GM23338 (cell line): ENCODE results near the gene TK1. TPM values are rescaled to one million over a fixed set of nuclear protein-coding genes. Genes with fewer than 3 reads are reported as not detected.
A peak's percentile ranks its signal among the peaks of the same experiment; 100 is the strongest.

Experiments used
- ATAC-seq: fragments of 200-7000 bp; cut with Tn5 transposase; 3 replicates; pipeline ENCODE4 v1.9.1; 2020
- DNase-seq: peaks from one replicate; pipeline ENCODE4 v3.0.0-alpha.2; 2015; ENCODE audit warnings: low spot score
- H2AFZ ChIP-seq: fragments of 200-600 bp; sonication (generic); 2 replicates; pipeline ENCODE4 v1.8.0; 2016; ENCODE audit warnings: antibody characterized with exemption, mild to moderate bottlenecking, moderate library complexity
- H3F3A ChIP-seq: fragments of 200-600 bp; sonication (generic); replicated peaks from 2 replicates; pipeline ENCODE4 v1.8.0; 2017; ENCODE audit warnings: antibody characterized with exemption, mixed run types, low read depth
- H3K27ac ChIP-seq: fragments of 200-600 bp; sonication (generic); 2 replicates; pipeline ENCODE4 v1.6.1; 2016; ENCODE audit warnings: low read depth
- H3K27me3 ChIP-seq: fragments of 200-600 bp; sonication (generic); 2 replicates; pipeline ENCODE4 v1.8.0; 2016; ENCODE audit warnings: mild to moderate bottlenecking, mixed run types, moderate library complexity; ENCODE audit not compliant: insufficient read depth
- H3K36me3 ChIP-seq: fragments of 200-600 bp; sonication (generic); 2 replicates; pipeline ENCODE4 v1.8.0; 2016; ENCODE audit warnings: mild to moderate bottlenecking; ENCODE audit not compliant: insufficient read depth
- H3K4me1 ChIP-seq: fragments of 200-600 bp; sonication (generic); 2 replicates; pipeline ENCODE4 v1.8.0; 2016; ENCODE audit warnings: mild to moderate bottlenecking, moderate library complexity; ENCODE audit not compliant: insufficient read depth
- H3K4me2 ChIP-seq: fragments of 200-600 bp; sonication (generic); 2 replicates; pipeline ENCODE4 v1.7.1; 2017; ENCODE audit warnings: mixed run types
- H3K4me3 ChIP-seq: fragments of 200-600 bp; sonication (generic); 2 replicates; pipeline ENCODE4 v1.6.1; 2016; ENCODE audit warnings: mixed run types
- H3K79me2 ChIP-seq: fragments of 200-600 bp; sonication (generic); replicated peaks from 2 replicates; pipeline ENCODE4 v1.8.0; 2017; ENCODE audit warnings: mild to moderate bottlenecking; ENCODE audit not compliant: insufficient read depth
- H3K9me2 ChIP-seq: fragments of 200-600 bp; sonication (generic); 2 replicates; pipeline ENCODE4 v1.8.0; 2017; ENCODE audit not compliant: insufficient read depth
- H4K20me1 ChIP-seq: fragments of 200-600 bp; sonication (generic); replicated peaks from 2 replicates; pipeline ENCODE4 v1.8.0; 2017; ENCODE audit warnings: mild to moderate bottlenecking; ENCODE audit not compliant: insufficient read depth
- H3K27ac Mint-ChIP-seq: 2 replicates; pipeline ENCODE4 v1.8.0; 2020; ENCODE audit warnings: inconsistent platforms, mild to moderate bottlenecking, moderate library complexity, mixed read lengths
- H3K27me3 Mint-ChIP-seq: 3 replicates; pipeline ENCODE4 v1.8.0; 2022; ENCODE audit warnings: low read depth, mild to moderate bottlenecking, moderate library complexity, mixed read lengths, inconsistent platforms; ENCODE audit not compliant: insufficient read depth, poor library complexity
- H3K36me3 Mint-ChIP-seq: 3 replicates; pipeline ENCODE4 v1.8.0; 2021; ENCODE audit warnings: low read depth, mild to moderate bottlenecking, inconsistent platforms, moderate library complexity, mixed read lengths
- H3K4me1 Mint-ChIP-seq: 3 replicates; pipeline ENCODE4 v1.8.0; 2020; ENCODE audit warnings: mild to moderate bottlenecking, inconsistent platforms, mixed read lengths
- H3K4me3 Mint-ChIP-seq: 3 replicates; pipeline ENCODE4 v1.8.0; 2021; ENCODE audit warnings: moderate library complexity, mild to moderate bottlenecking, inconsistent platforms, mixed read lengths
- H3K9me3 Mint-ChIP-seq: 3 replicates; pipeline ENCODE4 v1.8.0; 2020; ENCODE audit warnings: moderate library complexity, mild to moderate bottlenecking, inconsistent platforms, mixed read lengths
- CREB1 ChIP-seq: fragments of 250-450 bp; sonication (Bioruptor Pico); IDR thresholded peaks from 2 replicates; pipeline ENCODE4 v1.5.0; 2020; ENCODE audit warnings: low read depth, mild to moderate bottlenecking, moderate library complexity
- EZH2 ChIP-seq: fragments of 200-600 bp; sonication (generic); IDR thresholded peaks from one replicate; pipeline ENCODE4 v1.8.0; 2017; ENCODE audit warnings: antibody characterized with exemption, mild to moderate bottlenecking, low read depth; ENCODE audit not compliant: unreplicated experiment
- EZH2phosphoT487 ChIP-seq: fragments of 200-600 bp; sonication (generic); IDR thresholded peaks from one replicate; pipeline ENCODE4 v1.8.1; 2018; ENCODE audit warnings: antibody characterized with exemption; ENCODE audit not compliant: unreplicated experiment
- JUNB ChIP-seq: IDR thresholded peaks from one replicate; pipeline ENCODE4 v1.6.1; 2016; ENCODE audit warnings: antibody characterized with exemption; ENCODE audit not compliant: unreplicated experiment
- NANOG ChIP-seq: IDR thresholded peaks from 2 replicates; pipeline ENCODE4 v1.6.1; 2016; ENCODE audit warnings: antibody characterized with exemption, borderline replicate concordance
- POLR2AphosphoS5 ChIP-seq: IDR thresholded peaks from 2 replicates; pipeline ENCODE4 v1.6.1; 2016; ENCODE audit warnings: antibody characterized with exemption, low read depth
- STAT1 ChIP-seq: IDR thresholded peaks from one replicate; pipeline ENCODE4 v1.6.1; 2016; ENCODE audit warnings: antibody characterized with exemption; ENCODE audit not compliant: unreplicated experiment
- ZNF331 ChIP-seq: fragments of 250-450 bp; sonication (Bioruptor Pico); IDR thresholded peaks from 2 replicates; pipeline ENCODE4 v1.5.0; 2020; ENCODE audit warnings: low read depth, mild to moderate bottlenecking, moderate library complexity
- polyA plus RNA-seq: library from polyadenylated mRNA; unstranded; fragments of >200 nt; fragmentation: Nextera tagmentation; extraction: Ambion mirVana; gene quantifications from 2 replicates; pipeline ENCODE4 v1.2.1, GENCODE V29; 2016
- total RNA-seq: library from RNA; depleted of rRNA; stranded (reverse); fragments of >200 nt; shearing (Covaris generic); gene quantifications from 2 replicates; pipeline ENCODE4 v1.2.3, GENCODE V29; 2014
- TF ChIP-seq, protein P1 (sequence below), 2 experiments: fragments of 200-600 bp in 1 of 2; sonication (generic) in 1 of 2; conservative IDR thresholded peaks; 2 replicates each; pipeline versions ENCODE4 v1.5.1 to v1.6.1; 2016 to 2017; ENCODE audit warnings: antibody characterized with exemption in 2 of 2, low read depth in 2 of 2, mild to moderate bottlenecking in 2 of 2, moderate library complexity in 1 of 2
- TF ChIP-seq, protein P2 (sequence below): IDR thresholded peaks from one replicate; pipeline ENCODE4 v1.6.1; 2018; ENCODE audit warnings: antibody characterized with exemption; ENCODE audit not compliant: unreplicated experiment
- TF ChIP-seq, protein P3 (sequence below): IDR thresholded peaks from 2 replicates; pipeline ENCODE4 v1.6.1; 2016; ENCODE audit warnings: antibody characterized with exemption

TK1 gene
- total and polyA plus RNA-seq, 2 experiments from 2014 or later, result 74.5 to 84.4 TPM

DNA sequence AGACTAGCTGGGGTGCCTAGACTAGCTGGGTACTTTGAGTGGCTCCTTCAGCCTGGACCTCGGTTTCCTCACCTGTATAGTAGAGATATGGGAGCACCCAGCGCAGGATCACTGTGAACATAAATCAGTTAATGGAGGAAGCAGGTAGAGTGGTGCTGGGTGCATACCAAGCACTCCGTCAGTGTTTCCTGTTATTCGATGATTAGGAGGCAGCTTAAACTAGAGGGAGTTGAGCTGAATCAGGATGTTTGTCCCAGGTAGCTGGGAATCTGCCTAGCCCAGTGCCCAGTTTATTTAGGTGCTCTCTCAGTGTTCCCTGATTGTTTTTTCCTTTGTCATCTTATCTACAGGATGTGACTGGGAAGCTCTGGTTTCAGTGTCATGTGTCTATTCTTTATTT is 36.2 kb upstream of the TK1 start (continued):
- TF ChIP-seq, protein P1, sequence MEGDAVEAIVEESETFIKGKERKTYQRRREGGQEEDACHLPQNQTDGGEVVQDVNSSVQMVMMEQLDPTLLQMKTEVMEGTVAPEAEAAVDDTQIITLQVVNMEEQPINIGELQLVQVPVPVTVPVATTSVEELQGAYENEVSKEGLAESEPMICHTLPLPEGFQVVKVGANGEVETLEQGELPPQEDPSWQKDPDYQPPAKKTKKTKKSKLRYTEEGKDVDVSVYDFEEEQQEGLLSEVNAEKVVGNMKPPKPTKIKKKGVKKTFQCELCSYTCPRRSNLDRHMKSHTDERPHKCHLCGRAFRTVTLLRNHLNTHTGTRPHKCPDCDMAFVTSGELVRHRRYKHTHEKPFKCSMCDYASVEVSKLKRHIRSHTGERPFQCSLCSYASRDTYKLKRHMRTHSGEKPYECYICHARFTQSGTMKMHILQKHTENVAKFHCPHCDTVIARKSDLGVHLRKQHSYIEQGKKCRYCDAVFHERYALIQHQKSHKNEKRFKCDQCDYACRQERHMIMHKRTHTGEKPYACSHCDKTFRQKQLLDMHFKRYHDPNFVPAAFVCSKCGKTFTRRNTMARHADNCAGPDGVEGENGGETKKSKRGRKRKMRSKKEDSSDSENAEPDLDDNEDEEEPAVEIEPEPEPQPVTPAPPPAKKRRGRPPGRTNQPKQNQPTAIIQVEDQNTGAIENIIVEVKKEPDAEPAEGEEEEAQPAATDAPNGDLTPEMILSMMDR (conservative IDR thresholded peaks at IDR 0.05; ENCODE audit: low read depth in 2 of 2), result no peak
- TF ChIP-seq, protein P2, sequence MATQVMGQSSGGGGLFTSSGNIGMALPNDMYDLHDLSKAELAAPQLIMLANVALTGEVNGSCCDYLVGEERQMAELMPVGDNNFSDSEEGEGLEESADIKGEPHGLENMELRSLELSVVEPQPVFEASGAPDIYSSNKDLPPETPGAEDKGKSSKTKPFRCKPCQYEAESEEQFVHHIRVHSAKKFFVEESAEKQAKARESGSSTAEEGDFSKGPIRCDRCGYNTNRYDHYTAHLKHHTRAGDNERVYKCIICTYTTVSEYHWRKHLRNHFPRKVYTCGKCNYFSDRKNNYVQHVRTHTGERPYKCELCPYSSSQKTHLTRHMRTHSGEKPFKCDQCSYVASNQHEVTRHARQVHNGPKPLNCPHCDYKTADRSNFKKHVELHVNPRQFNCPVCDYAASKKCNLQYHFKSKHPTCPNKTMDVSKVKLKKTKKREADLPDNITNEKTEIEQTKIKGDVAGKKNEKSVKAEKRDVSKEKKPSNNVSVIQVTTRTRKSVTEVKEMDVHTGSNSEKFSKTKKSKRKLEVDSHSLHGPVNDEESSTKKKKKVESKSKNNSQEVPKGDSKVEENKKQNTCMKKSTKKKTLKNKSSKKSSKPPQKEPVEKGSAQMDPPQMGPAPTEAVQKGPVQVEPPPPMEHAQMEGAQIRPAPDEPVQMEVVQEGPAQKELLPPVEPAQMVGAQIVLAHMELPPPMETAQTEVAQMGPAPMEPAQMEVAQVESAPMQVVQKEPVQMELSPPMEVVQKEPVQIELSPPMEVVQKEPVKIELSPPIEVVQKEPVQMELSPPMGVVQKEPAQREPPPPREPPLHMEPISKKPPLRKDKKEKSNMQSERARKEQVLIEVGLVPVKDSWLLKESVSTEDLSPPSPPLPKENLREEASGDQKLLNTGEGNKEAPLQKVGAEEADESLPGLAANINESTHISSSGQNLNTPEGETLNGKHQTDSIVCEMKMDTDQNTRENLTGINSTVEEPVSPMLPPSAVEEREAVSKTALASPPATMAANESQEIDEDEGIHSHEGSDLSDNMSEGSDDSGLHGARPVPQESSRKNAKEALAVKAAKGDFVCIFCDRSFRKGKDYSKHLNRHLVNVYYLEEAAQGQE, result no peak
- TF ChIP-seq ZNF331 (CRISPR knock-in tag) (no peak), JUNB (no peak), NANOG (no peak), POLR2AphosphoS5 (no peak), CREB1 (CRISPR knock-in tag) (no peak), EZH2 (no peak)
- TF ChIP-seq, protein P3, sequence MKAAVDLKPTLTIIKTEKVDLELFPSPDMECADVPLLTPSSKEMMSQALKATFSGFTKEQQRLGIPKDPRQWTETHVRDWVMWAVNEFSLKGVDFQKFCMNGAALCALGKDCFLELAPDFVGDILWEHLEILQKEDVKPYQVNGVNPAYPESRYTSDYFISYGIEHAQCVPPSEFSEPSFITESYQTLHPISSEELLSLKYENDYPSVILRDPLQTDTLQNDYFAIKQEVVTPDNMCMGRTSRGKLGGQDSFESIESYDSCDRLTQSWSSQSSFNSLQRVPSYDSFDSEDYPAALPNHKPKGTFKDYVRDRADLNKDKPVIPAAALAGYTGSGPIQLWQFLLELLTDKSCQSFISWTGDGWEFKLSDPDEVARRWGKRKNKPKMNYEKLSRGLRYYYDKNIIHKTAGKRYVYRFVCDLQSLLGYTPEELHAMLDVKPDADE, result no peak

DNA sequence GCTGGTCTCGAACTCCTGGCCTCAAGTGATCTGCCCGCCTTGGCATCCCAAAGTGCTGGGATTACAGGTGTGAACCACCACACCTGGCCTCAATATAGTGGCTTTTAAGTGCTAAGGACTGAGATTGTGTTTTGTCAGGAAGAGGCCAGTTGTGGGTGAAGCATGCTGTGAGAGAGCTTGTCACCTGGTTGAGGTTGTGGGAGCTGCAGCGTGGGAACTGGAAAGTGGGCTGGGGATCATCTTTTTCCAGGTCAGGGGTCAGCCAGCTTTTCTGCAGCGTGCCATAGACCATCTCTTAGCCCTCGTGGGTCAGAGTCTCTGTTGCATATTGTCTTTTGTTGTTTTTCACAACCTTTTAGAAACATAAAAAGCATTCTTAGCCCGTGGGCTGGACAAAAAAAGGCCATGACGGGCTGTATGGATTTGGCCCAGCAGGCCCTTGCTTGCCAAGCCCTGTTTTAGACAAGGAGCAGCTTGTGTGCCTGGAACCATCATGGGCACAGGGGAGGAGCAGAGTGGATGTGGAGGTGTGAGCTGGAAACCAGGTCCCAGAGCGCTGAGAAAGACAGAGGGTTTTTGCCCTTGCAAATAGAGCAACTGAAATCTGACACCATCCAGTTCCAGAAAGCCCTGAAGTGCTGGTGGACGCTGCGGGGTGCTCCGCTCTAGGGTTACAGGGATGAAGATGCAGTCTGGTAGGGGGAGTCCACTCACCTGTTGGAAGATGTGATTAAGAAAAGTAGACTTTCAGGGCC is 32.7 kb upstream of the TK1 start:
- Histone ChIP-seq H3K27me3 (no peaks in the 10 kb centered on the region), H3K4me2 (0 out of 2 replicates have a peak overlapping the region, but pooled peaks have one; percentile 31), H4K20me1 (no peaks in the 10 kb centered on the region; the same call in none of the 2 replicates), H2AFZ (no peak overlapping the region), H3K4me1 (peaks cover 14% of the 10 kb centered on the region), H3K27ac (peak overlapping the region; percentile 47; the same call in 1 of the 2 replicates), H3K4me3 (no peak overlapping the region), H3K9me2 (no peaks in the 10 kb centered on the region), H3K79me2 (peaks cover 44% of the 10 kb centered on the region), H3K36me3 (peaks cover 52% of the 10 kb centered on the region), H3F3A (peaks cover 35% of the 10 kb centered on the region)
- Mint-ChIP-seq H3K4me3 (no peak overlapping the region; the same call in 2 of the 3 replicates), H3K9me3 (no peaks in the 10 kb centered on the region; the same call in 2 of the 3 replicates), H3K4me1 (peaks cover 18% of the 10 kb centered on the region), H3K27me3 (peaks cover 8% of the 10 kb centered on the region), H3K36me3 (peaks cover 83% of the 10 kb centered on the region), H3K27ac (peak overlapping the region; percentile 89)
- DNase-seq (peak; percentile 70), ATAC-seq (peak; percentile 97)
- TF ChIP-seq CREB1 (CRISPR knock-in tag), result no peak
- TF ChIP-seq NANOG, result no peak
- no peak for TF ChIP-seq EZH2phosphoT487
- TF ChIP-seq, protein P3, result no peak
- no peak for TF ChIP-seq STAT1
- no peak for TF ChIP-seq ZNF331 (CRISPR knock-in tag)
- no peak for TF ChIP-seq POLR2AphosphoS5
- TF ChIP-seq, protein P1 (conservative IDR thresholded peaks at IDR 0.05; ENCODE audit: low read depth in 2 of 2), result no peak
- no peak for TF ChIP-seq EZH2
- TF ChIP-seq JUNB, result no peak
